CD14-positive monocyte (primary cell): ENCODE data around the gene LGR4. TPM values are rescaled to one million over a fixed set of nuclear protein-coding genes. Genes with fewer than 3 reads are reported as not detected.

Experiments used
- DNase-seq, 3 donors: peaks; one replicate each; pipeline ENCODE4 v3.0.0-alpha.2; 2011 to 2022
- H2AFZ ChIP-seq: 2 replicates; pipeline ENCODE4 v1.6.0; 2012; ENCODE audit warnings: mild to moderate bottlenecking, low read depth, low read length, inconsistent platforms; ENCODE audit not compliant: insufficient read depth, poor library complexity, severe bottlenecking
- H3K27ac ChIP-seq, 2 donors: 1 replicate in 1 of 2; 2 replicates in 1 of 2; pipeline ENCODE4 v1.5.1; 2012 to 2013; ENCODE audit warnings: low read length in 2 of 2, control low read depth in 1 of 2, inconsistent platforms in 1 of 2, low read depth in 1 of 2, mild to moderate bottlenecking in 1 of 2
- H3K27me3 ChIP-seq, 2 donors: one replicate each; pipeline versions ENCODE4 v1.6.0 to v1.6.1; 2011 to 2013; ENCODE audit warnings: low read length in 2 of 2; ENCODE audit not compliant: control insufficient read depth in 2 of 2, insufficient read depth in 2 of 2
- H3K36me3 ChIP-seq, 2 donors: replicated peaks in 1 of 2; 1 replicate in 1 of 2; 2 replicates in 1 of 2; pipeline versions ENCODE4 v1.5.1 to v1.6.1; 2012 to 2013; ENCODE audit warnings: low read length in 2 of 2, control low read depth in 1 of 2, inconsistent platforms in 1 of 2, mild to moderate bottlenecking in 1 of 2; ENCODE audit not compliant: insufficient read depth in 2 of 2, control insufficient read depth in 1 of 2
- H3K4me1 ChIP-seq, 2 donors: 1 replicate in 1 of 2; 2 replicates in 1 of 2; pipeline versions ENCODE4 v1.5.1 to v1.6.1; 2012 to 2013; ENCODE audit warnings: low read length in 2 of 2, control low read depth in 1 of 2, inconsistent platforms in 1 of 2, mild to moderate bottlenecking in 1 of 2, moderate library complexity in 1 of 2; ENCODE audit not compliant: insufficient read depth in 2 of 2, control insufficient read depth in 1 of 2
- H3K4me2 ChIP-seq: replicated peaks from 2 replicates; pipeline ENCODE3; 2012; ENCODE audit warnings: low read length, moderate library complexity, mild to moderate bottlenecking; ENCODE audit not compliant: poor library complexity, severe bottlenecking; ENCODE audit errors: extremely low read depth
- H3K4me3 ChIP-seq, 3 experiments: fragments of 200-600 bp in 1 of 3; sonication (generic) in 1 of 3; replicated peaks in 1 of 3; 1 replicate in 2 of 3; 2 replicates in 1 of 3; pipeline ENCODE4 v1.5.1; 2011 to 2013; ENCODE audit warnings: low read length in 3 of 3, mild to moderate bottlenecking in 3 of 3, control low read depth in 2 of 3, low read depth in 2 of 3, inconsistent platforms in 1 of 3, moderate library complexity in 1 of 3
- H3K79me2 ChIP-seq: 2 replicates; pipeline ENCODE4 v1.6.0; 2012; ENCODE audit warnings: mild to moderate bottlenecking, control low read depth, inconsistent platforms, low read length, moderate library complexity; ENCODE audit not compliant: insufficient read depth
- H3K9ac ChIP-seq: 2 replicates; pipeline ENCODE4 v1.6.0; 2017; ENCODE audit warnings: low read length, mild to moderate bottlenecking; ENCODE audit not compliant: insufficient read depth, poor library complexity, severe bottlenecking
- H3K9me3 ChIP-seq, 2 donors: replicated peaks in 1 of 2; 1 replicate in 1 of 2; 2 replicates in 1 of 2; pipeline versions ENCODE4 v1.5.1 to v1.6.1; 2012 to 2013; ENCODE audit warnings: low read length in 2 of 2, control low read depth in 1 of 2; ENCODE audit not compliant: control insufficient read depth in 1 of 2, insufficient read depth in 1 of 2
- H4K20me1 ChIP-seq: 2 replicates; pipeline ENCODE4 v1.6.0; 2012; ENCODE audit warnings: mild to moderate bottlenecking, low read length, control low read depth, moderate library complexity; ENCODE audit not compliant: insufficient read depth
- H3K27ac Mint-ChIP-seq, 7 donors: one replicate each; pipeline ENCODE4 v1.8.0; 2020; ENCODE audit warnings: mild to moderate bottlenecking in 7 of 7, mixed read lengths in 7 of 7, moderate library complexity in 6 of 7, inconsistent platforms in 2 of 7
- H3K27me3 Mint-ChIP-seq, 3 donors: one replicate each; pipeline ENCODE4 v1.8.0; 2021 to 2022; ENCODE audit warnings: low read depth in 3 of 3, mild to moderate bottlenecking in 3 of 3, mixed read lengths in 3 of 3, moderate library complexity in 3 of 3, inconsistent platforms in 1 of 3
- H3K36me3 Mint-ChIP-seq, 2 donors: one replicate each; pipeline ENCODE4 v1.8.0; 2020; ENCODE audit warnings: mixed read lengths in 2 of 2, inconsistent platforms in 1 of 2, mild to moderate bottlenecking in 1 of 2
- H3K4me1 Mint-ChIP-seq: one replicate; pipeline ENCODE4 v1.8.0; 2020; ENCODE audit warnings: mild to moderate bottlenecking, mixed read lengths
- H3K4me3 Mint-ChIP-seq, 2 donors: one replicate each; pipeline ENCODE4 v1.8.0; 2020; ENCODE audit warnings: mild to moderate bottlenecking in 2 of 2, mixed read lengths in 2 of 2, moderate library complexity in 1 of 2
- H3K9me3 Mint-ChIP-seq, 7 donors: one replicate each; pipeline ENCODE4 v1.8.0; 2020 to 2022; ENCODE audit warnings: mixed read lengths in 7 of 7, mild to moderate bottlenecking in 6 of 7, moderate library complexity in 6 of 7, inconsistent platforms in 2 of 7
- WGBS: methylation state at CpG from one replicate; pipeline ENCODE4 v1.1.5; 2013; ENCODE audit warnings: missing lambda C conversion rate; ENCODE audit not compliant: insufficient coverage; 5-methylcytosine and 5-hydroxymethylcytosine counted together
- intact Hi-C, 2 donors: fragments of 100-400 bp; cut with micrococcal nuclease; formaldehyde crosslinking; loops; one replicate each; pipeline versions ENCODE4 v1.15.0 to v1.15.1; 2023
- polyA plus RNA-seq, 3 donors: library from polyadenylated mRNA; depleted of rRNA in 1 of 3; unstranded in 2 of 3; stranded (reverse) in 1 of 3; fragments of 300-500 nt in 2 of 3; fragments of >200 nt in 1 of 3; fragmentation: Illumina TruSeq in 2 of 3; gene quantifications; 1 replicate in 2 of 3; 2 replicates in 1 of 3; pipeline ENCODE4 v1.2.3, GENCODE V29; 2012 to 2021
- TF ChIP-seq, protein P1 (sequence below): fragments of 200-600 bp; IDR thresholded peaks from one replicate; pipeline ENCODE4 v1.8.0; 2022; ENCODE audit warnings: antibody characterized with exemption, mild to moderate bottlenecking

The LGR4 gene
- polyA plus RNA-seq, 3 donors, result 0.67 to 0.92 (median 0.72) TPM

DNA sequence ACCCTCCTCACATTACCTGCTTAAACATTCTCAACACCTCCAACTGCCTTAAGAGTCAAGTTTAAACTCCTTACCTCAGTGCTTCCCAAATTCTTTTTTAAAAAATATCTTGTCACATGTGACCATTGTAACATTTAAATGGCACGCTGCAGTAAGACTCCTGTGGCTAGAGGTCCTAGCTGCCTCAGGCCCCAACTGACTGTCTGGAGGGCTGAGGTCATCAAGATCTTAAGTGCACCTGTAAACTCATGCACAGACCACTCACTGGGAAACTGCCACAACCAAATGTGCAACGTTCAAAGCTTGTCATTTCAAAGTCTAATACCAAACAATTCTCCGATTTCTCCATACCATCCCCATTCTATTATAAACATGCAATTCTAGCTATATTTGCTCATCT lies 93.1 kb downstream of the LGR4 start:
- Histone ChIP-seq H3K79me2 (no peaks in the 10 kb centered on the region), H3K9ac (no peak overlapping the region), H3K9me3 (no peaks in the 10 kb centered on the region), H3K27me3 (no peaks in the 10 kb centered on the region), H3K4me1 (no peaks in the 10 kb centered on the region), H2AFZ (no peak overlapping the region), H3K27ac (no peak overlapping the region), H3K4me3 (no peak overlapping the region), H3K36me3 (no peaks in the 10 kb centered on the region), H3K4me2 (no peak overlapping the region), H4K20me1 (no peaks in the 10 kb centered on the region)
- no peaks in the 10 kb centered on the region for H3K36me3 Mint-ChIP-seq
- WGBS, result 97% methylated on average over 3 of the region's 3 CpGs
- H3K27me3 Mint-ChIP-seq, result no peaks in the 10 kb centered on the region
- DNase-seq, result no peak
- TF ChIP-seq, protein P1, sequence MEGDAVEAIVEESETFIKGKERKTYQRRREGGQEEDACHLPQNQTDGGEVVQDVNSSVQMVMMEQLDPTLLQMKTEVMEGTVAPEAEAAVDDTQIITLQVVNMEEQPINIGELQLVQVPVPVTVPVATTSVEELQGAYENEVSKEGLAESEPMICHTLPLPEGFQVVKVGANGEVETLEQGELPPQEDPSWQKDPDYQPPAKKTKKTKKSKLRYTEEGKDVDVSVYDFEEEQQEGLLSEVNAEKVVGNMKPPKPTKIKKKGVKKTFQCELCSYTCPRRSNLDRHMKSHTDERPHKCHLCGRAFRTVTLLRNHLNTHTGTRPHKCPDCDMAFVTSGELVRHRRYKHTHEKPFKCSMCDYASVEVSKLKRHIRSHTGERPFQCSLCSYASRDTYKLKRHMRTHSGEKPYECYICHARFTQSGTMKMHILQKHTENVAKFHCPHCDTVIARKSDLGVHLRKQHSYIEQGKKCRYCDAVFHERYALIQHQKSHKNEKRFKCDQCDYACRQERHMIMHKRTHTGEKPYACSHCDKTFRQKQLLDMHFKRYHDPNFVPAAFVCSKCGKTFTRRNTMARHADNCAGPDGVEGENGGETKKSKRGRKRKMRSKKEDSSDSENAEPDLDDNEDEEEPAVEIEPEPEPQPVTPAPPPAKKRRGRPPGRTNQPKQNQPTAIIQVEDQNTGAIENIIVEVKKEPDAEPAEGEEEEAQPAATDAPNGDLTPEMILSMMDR, result no peak
- no peaks in the 10 kb centered on the region for H3K4me1 Mint-ChIP-seq
- H3K27ac Mint-ChIP-seq, result no peak overlapping the region
- intact Hi-C loops, result no loop called here
- H3K4me3 Mint-ChIP-seq, result no peak overlapping the region
- no peaks in the 10 kb centered on the region for H3K9me3 Mint-ChIP-seq

DNA sequence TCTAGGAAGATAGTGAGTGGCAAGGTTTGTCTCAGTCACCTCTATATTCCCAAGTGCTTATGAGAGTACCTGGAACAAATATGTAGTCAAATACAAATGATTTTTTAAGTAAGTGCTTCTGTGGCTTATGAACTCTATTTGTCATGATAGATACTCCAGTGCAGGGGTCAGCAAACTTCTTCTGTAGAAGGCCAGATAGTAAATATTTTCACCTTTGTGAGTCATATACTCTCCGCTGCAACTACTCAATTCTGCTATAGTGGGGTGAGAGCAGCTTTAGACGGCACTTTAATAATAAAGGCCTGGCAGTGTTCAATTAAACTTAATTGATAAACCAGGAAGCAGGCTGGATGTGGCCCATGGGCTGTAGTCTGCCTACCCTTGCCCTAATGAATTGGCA lies 97.2 kb downstream of the LGR4 start:
- no peaks in the 10 kb centered on the region for H3K9me3 Mint-ChIP-seq
- TF ChIP-seq, protein P1, result no peak
- H2AFZ ChIP-seq, result no peak overlapping the region
- intact Hi-C loops, result no loop called here
- no peak overlapping the region for H3K27ac Mint-ChIP-seq
- no peaks in the 10 kb centered on the region for H3K27me3 ChIP-seq
- no peak overlapping the region for H3K9ac ChIP-seq
- no peaks in the 10 kb centered on the region for H3K27me3 Mint-ChIP-seq
- no peaks in the 10 kb centered on the region for H3K4me1 Mint-ChIP-seq
- H4K20me1 ChIP-seq, result no peaks in the 10 kb centered on the region
- no peaks in the 10 kb centered on the region for H3K36me3 Mint-ChIP-seq
- H3K36me3 ChIP-seq, result no peaks in the 10 kb centered on the region
- no peak for DNase-seq
- no peak overlapping the region for H3K27ac ChIP-seq
- H3K4me1 ChIP-seq, result no peaks in the 10 kb centered on the region
- no peaks in the 10 kb centered on the region for H3K9me3 ChIP-seq
- H3K4me3 ChIP-seq, result no peak overlapping the region
- WGBS, result no CpG with 5 or more reads among the region's 2 CpGs
- H3K79me2 ChIP-seq, result no peaks in the 10 kb centered on the region
- no peak overlapping the region for H3K4me2 ChIP-seq
- no peak overlapping the region for H3K4me3 Mint-ChIP-seq
